GM12878 (cell line): Measurements from ENCODE around the gene NPHP1. TPM values are rescaled to one million over a fixed set of nuclear protein-coding genes. Genes with fewer than 3 reads are reported as not detected.
"Not testable (repeated sequence)": the region's sequence is repeated elsewhere in the genome, so short reads cannot be mapped to it uniquely, and the experiment has no call there.

Source experiments
- ATAC-seq: fragments of 200-7000 bp; cut with Tn5 transposase; 3 replicates; pipeline ENCODE4 v1.9.1; 2020; ENCODE audit warnings: mild to moderate bottlenecking, moderate library complexity
- BruUV-seq: library from RNA; stranded (reverse); fragments of 400-500 nt; replicated peaks from 2 replicates; lab custom pipeline; 2021; lab: Mats Ljungman, UMichigan
- CTCF ChIA-PET: fragments of 300-600 bp; sonication (Branson Sonifier 250); formaldehyde crosslinking; extraction: SDS; loops from one replicate; lab custom pipeline; 2021; ENCODE audit warnings: inconsistent platforms; lab: Yijun Ruan, JAX
- POLR2A ChIA-PET: fragments of 350-600 bp; formaldehyde crosslinking; extraction: SDS; loops from one replicate; lab custom pipeline; 2021; ENCODE audit warnings: inconsistent platforms; lab: Charles Lee
- RAD21 ChIA-PET: fragments of 300-600 bp; sonication (Branson Sonifier 250); formaldehyde crosslinking; loops from one replicate; lab custom pipeline; 2023; ENCODE audit warnings: antibody characterized with exemption; ENCODE audit not compliant: unreplicated experiment; lab: Charles Lee
- SMC1A ChIA-PET: fragments of 300-600 bp; sonication (Branson Sonifier 250); formaldehyde crosslinking; loops from one replicate; lab custom pipeline; 2023; ENCODE audit not compliant: unreplicated experiment, uncharacterized antibody; lab: Charles Lee
- DNase-seq: peaks from one replicate; pipeline ENCODE4 v3.0.0-alpha.2; 2011; ENCODE audit warnings: low read depth, low spot score
- FAIRE-seq: peaks from 3 replicates; lab custom pipeline; 2011; peaks lifted over from hg19 to GRCh38; lab: Jason Lieb, UNC
- H2AFZ ChIP-seq: 2 replicates; pipeline ENCODE4 v1.6.0; 2011; ENCODE audit warnings: low read depth, low read length, control low read depth; ENCODE audit not compliant: control insufficient read depth
- H3K27ac ChIP-seq: 2 replicates; pipeline ENCODE4 v1.5.1; 2011; ENCODE audit warnings: control low read depth; ENCODE audit not compliant: control insufficient read depth, insufficient read depth
- H3K27me3 ChIP-seq, 2 experiments: replicated peaks in 1 of 2; 2 replicates each; pipeline versions ENCODE4 v1.6.0 to v1.6.1; 2011; ENCODE audit warnings: low read length in 1 of 2; ENCODE audit not compliant: control insufficient read depth in 2 of 2, insufficient read depth in 2 of 2
- H3K36me3 ChIP-seq, 2 experiments: 2 replicates each; pipeline ENCODE4 v1.5.1; 2011; ENCODE audit warnings: low read length in 1 of 2; ENCODE audit not compliant: control insufficient read depth in 2 of 2, insufficient read depth in 2 of 2
- H3K4me1 ChIP-seq: 2 replicates; pipeline ENCODE4 v1.6.1; 2011; ENCODE audit warnings: mild to moderate bottlenecking, low read length, moderate library complexity, mixed read lengths; ENCODE audit not compliant: control insufficient read depth, insufficient read depth
- H3K4me2 ChIP-seq: 2 replicates; pipeline ENCODE4 v1.6.0; 2011; ENCODE audit warnings: control low read depth; ENCODE audit not compliant: control insufficient read depth, insufficient read depth
- H3K4me3 ChIP-seq: fragments of 200-600 bp; sonication (generic); 2 replicates; pipeline ENCODE4 v1.5.1; 2016
- H3K79me2 ChIP-seq: 2 replicates; pipeline ENCODE4 v1.6.0; 2011; ENCODE audit warnings: low read length; ENCODE audit not compliant: control insufficient read depth, insufficient read depth
- H3K9ac ChIP-seq: 2 replicates; pipeline ENCODE4 v1.8.0; 2011; ENCODE audit warnings: low read length, control low read depth, mixed read lengths; ENCODE audit not compliant: control insufficient read depth, insufficient read depth
- H3K9me3 ChIP-seq: replicated peaks from 3 replicates; pipeline ENCODE4 v1.5.1; 2011; ENCODE audit warnings: mild to moderate bottlenecking, low read length; ENCODE audit not compliant: control insufficient read depth, insufficient read depth
- H4K20me1 ChIP-seq: 2 replicates; pipeline ENCODE4 v1.6.0; 2011; ENCODE audit not compliant: control insufficient read depth, insufficient read depth
- CEBPB ChIP-seq, 2 experiments: fragments of 150-350 bp in 1 of 2; IDR thresholded peaks; 2 replicates each; pipeline ENCODE4 v1.6.1; 2012 to 2014; ENCODE audit warnings: low read depth in 2 of 2, low read length in 2 of 2, borderline replicate concordance in 1 of 2, inconsistent platforms in 1 of 2
- GABPA ChIP-seq: IDR thresholded peaks from 2 replicates; pipeline ENCODE4 v1.6.1; 2014; ENCODE audit warnings: antibody characterized with exemption, low read depth, mild to moderate bottlenecking, inconsistent platforms
- NFYA ChIP-seq: IDR thresholded peaks from 2 replicates; pipeline ENCODE4 v1.6.1; 2011; ENCODE audit warnings: low read depth, mild to moderate bottlenecking, low read length, improper control_type of control experiment, borderline replicate concordance
- SUZ12 ChIP-seq: fragments of 200-600 bp; sonication (generic); IDR thresholded peaks from one replicate; pipeline ENCODE4 v1.6.1; 2018; ENCODE audit warnings: antibody characterized with exemption, mild to moderate bottlenecking; ENCODE audit not compliant: unreplicated experiment
- ZBED1 ChIP-seq: IDR thresholded peaks from 2 replicates; pipeline ENCODE4 v1.6.1; 2016; ENCODE audit warnings: borderline replicate concordance
- WGBS: methylation state at CpG from one replicate; pipeline ENCODE4 v1.1.6; 2016; ENCODE audit warnings: low lambda C conversion rate; ENCODE audit not compliant: insufficient replicate concordance, insufficient coverage; ENCODE audit errors: missing lambda C conversion rate; 5-methylcytosine and 5-hydroxymethylcytosine counted together
- in situ Hi-C: fragments of 300-500 bp; cut with MboI; formaldehyde crosslinking; loops from 9 replicates; pipeline ENCODE4 v1.14.3; 2018; ENCODE audit warnings: mixed read lengths
- intact Hi-C: fragments of 100-400 bp; cut with micrococcal nuclease; formaldehyde crosslinking; loops from one replicate; pipeline ENCODE4 v1.14.2; 2022; ENCODE audit not compliant: unreplicated experiment
- polyA plus RNA-seq, 11 experiments: library from polyadenylated mRNA; depleted of rRNA in 4 of 11; unstranded in 6 of 11; stranded (reverse) in 5 of 11; fragments of >200 nt; fragmentation: Nextera tagmentation in 4 of 11; fragmentation: Illumina TruSeq in 1 of 11; extraction: Ambion mirVana in 4 of 11; extraction: Trizol in 1 of 11; gene quantifications; 1 replicate in 1 of 11; 2 replicates in 10 of 11; pipeline versions ENCODE4 v1.2.1 to v1.2.3, GENCODE V29; 2011 to 2016; ENCODE audit warnings: inconsistent platforms in 2 of 11, missing spikeins in 2 of 11, low read depth in 1 of 11
- total RNA-seq, 4 experiments: library from RNA; depleted of rRNA in 3 of 4; stranded (reverse); fragments of >200 nt in 3 of 4; fragmentation: Illumina TruSeq in 1 of 4; extraction: Trizol in 1 of 4; gene quantifications; 2 replicates each; pipeline versions ENCODE4 v1.2.1 to v1.2.3, GENCODE V29; 2013 to 2021
- TF ChIP-seq, protein P1 (sequence below): IDR thresholded peaks from 2 replicates; pipeline ENCODE4 v1.6.1; 2012; ENCODE audit warnings: low read depth, low read length, improper control_type of control experiment
- TF ChIP-seq, protein P2 (sequence below): IDR thresholded peaks from 2 replicates; pipeline ENCODE4 v1.6.1; 2012; ENCODE audit warnings: low read depth, low read length, improper control_type of control experiment
- TF ChIP-seq, protein P3 (sequence below): fragments of 450-650 bp; IDR thresholded peaks from 2 replicates; pipeline ENCODE4 v1.6.1; 2016; ENCODE audit warnings: mild to moderate bottlenecking, moderate library complexity, borderline replicate concordance

Gene NPHP1
- total and polyA plus RNA-seq, 10 of the 15 experiments (the other 5 are each of a cell fraction or from before 2014, with no cell fraction given): 0.23 to 3.5 (median 1.2) TPM

DNA sequence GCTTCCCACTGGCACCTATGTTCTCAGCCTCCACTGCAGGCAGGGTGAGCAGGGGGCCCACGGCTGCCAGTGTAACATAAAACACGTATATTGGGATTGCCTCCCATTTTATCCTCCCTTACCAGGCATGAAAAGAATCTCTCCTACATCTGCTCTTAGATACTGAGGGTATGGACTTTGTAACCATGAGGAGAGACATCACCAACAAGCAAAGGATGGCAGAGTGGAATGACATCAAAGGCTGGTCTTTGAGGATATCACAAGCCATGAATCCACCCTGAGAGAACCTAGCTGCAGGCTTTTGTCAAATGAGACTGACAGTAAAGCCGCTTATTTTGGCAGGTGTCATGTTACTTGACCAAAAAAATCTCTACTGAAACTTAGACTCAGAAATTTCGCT lies 7.4 kb downstream of the NPHP1 start:
- Histone ChIP-seq H3K9ac (no peak overlapping the region), H3K4me2 (no peak overlapping the region), H3K27ac (no peak overlapping the region), H3K36me3 (no peaks in the 10 kb centered on the region), H3K9me3 (no peaks in the 10 kb centered on the region), H3K4me1 (no peaks in the 10 kb centered on the region), H2AFZ (no peak overlapping the region), H4K20me1 (no peaks in the 10 kb centered on the region), H3K79me2 (no peaks in the 10 kb centered on the region), H3K27me3 (no peaks in the 10 kb centered on the region), H3K4me3 (no peak overlapping the region)
- ATAC-seq (no peak), DNase-seq (no peak), FAIRE-seq (no peak)
- ChIA-PET SMC1A (no interaction called here), CTCF (no interaction called here), POLR2A (no interaction called here), RAD21 (no interaction called here)
- intact Hi-C loops: no loop called here
- in situ Hi-C loops: no loop called here
- BruUV-seq: no TSS peak
- WGBS: 37% methylated on average over 4 of the region's 4 CpGs
- TF ChIP-seq NFYA (no peak), GABPA (no peak), SUZ12 (no peak), CEBPB (IDR thresholded peaks at IDR 0.05; ENCODE audit: borderline replicate concordance in 1 of 2, low read depth in 2 of 2, low read length in 2 of 2) (no peak), ZBED1 (no peak)
- TF ChIP-seq, protein P1, sequence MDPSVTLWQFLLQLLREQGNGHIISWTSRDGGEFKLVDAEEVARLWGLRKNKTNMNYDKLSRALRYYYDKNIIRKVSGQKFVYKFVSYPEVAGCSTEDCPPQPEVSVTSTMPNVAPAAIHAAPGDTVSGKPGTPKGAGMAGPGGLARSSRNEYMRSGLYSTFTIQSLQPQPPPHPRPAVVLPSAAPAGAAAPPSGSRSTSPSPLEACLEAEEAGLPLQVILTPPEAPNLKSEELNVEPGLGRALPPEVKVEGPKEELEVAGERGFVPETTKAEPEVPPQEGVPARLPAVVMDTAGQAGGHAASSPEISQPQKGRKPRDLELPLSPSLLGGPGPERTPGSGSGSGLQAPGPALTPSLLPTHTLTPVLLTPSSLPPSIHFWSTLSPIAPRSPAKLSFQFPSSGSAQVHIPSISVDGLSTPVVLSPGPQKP: no peak
- TF ChIP-seq, protein P2, sequence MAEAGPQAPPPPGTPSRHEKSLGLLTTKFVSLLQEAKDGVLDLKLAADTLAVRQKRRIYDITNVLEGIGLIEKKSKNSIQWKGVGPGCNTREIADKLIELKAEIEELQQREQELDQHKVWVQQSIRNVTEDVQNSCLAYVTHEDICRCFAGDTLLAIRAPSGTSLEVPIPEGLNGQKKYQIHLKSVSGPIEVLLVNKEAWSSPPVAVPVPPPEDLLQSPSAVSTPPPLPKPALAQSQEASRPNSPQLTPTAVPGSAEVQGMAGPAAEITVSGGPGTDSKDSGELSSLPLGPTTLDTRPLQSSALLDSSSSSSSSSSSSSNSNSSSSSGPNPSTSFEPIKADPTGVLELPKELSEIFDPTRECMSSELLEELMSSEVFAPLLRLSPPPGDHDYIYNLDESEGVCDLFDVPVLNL: no peak
- TF ChIP-seq, protein P3, sequence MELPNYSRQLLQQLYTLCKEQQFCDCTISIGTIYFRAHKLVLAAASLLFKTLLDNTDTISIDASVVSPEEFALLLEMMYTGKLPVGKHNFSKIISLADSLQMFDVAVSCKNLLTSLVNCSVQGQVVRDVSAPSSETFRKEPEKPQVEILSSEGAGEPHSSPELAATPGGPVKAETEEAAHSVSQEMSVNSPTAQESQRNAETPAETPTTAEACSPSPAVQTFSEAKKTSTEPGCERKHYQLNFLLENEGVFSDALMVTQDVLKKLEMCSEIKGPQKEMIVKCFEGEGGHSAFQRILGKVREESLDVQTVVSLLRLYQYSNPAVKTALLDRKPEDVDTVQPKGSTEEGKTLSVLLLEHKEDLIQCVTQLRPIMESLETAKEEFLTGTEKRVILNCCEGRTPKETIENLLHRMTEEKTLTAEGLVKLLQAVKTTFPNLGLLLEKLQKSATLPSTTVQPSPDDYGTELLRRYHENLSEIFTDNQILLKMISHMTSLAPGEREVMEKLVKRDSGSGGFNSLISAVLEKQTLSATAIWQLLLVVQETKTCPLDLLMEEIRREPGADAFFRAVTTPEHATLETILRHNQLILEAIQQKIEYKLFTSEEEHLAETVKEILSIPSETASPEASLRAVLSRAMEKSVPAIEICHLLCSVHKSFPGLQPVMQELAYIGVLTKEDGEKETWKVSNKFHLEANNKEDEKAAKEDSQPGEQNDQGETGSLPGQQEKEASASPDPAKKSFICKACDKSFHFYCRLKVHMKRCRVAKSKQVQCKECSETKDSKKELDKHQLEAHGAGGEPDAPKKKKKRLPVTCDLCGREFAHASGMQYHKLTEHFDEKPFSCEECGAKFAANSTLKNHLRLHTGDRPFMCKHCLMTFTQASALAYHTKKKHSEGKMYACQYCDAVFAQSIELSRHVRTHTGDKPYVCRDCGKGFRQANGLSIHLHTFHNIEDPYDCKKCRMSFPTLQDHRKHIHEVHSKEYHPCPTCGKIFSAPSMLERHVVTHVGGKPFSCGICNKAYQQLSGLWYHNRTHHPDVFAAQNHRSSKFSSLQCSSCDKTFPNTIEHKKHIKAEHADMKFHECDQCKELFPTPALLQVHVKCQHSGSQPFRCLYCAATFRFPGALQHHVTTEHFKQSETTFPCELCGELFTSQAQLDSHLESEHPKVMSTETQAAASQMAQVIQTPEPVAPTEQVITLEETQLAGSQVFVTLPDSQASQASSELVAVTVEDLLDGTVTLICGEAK: no peak

DNA sequence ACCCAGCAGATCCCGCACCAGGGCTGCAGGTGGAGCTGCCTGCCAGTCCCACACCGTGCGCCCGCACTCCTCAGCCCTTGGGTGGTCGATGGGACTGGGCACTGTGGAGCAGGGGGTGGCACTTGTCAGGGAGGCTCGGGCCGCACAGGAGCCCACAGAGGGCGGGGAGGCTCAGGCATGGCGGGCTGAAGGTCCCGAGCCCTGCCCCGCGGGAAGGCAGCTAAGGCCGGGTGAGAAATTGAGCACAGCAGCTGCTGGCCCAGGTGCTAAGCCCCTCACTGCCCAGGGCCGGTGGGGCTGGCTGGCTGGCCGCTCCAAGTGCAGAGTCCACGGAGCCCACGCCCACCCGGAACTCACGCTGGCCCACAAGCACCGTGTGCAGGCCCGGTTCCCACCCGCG lies 14.6 kb downstream of the NPHP1 start:
- DNase-seq, H3K27me3 ChIP-seq, intact Hi-C loops, BruUV-seq, CTCF ChIA-PET, H3K4me1 ChIP-seq, H4K20me1 ChIP-seq, H3K4me3 ChIP-seq, H3K36me3 ChIP-seq, H3K4me2 ChIP-seq, H2AFZ ChIP-seq, in situ Hi-C loops, H3K79me2 ChIP-seq, H3K27ac ChIP-seq, SMC1A ChIA-PET, H3K9ac ChIP-seq, FAIRE-seq, ATAC-seq, RAD21 ChIA-PET, POLR2A ChIA-PET, H3K9me3 ChIP-seq: not testable (repeated sequence)
- WGBS: 77% methylated on average over 19 of the region's 23 CpGs
